HK-2 (cell line): ENCODE data around the gene ZFP36.
"Not testable (repeated sequence)": the region's sequence is repeated elsewhere in the genome, so short reads cannot be mapped to it uniquely, and the experiment has no call there.

Source experiments
- DNase-seq: peaks from one replicate; pipeline ENCODE4 v3.0.0-alpha.2; 2018; ENCODE audit not compliant: unreplicated experiment

Gene ZFP36

GRCh38 chr19:39406656-39407409, at the start of gene ZFP36:
TSS of gene ZFP36 (plus strand) at chr19:39406847. CDS start at chr19:39406905, 58 bp downstream.
- peak; percentile 92 for DNase-seq

- no peak for DNase-seq
Observed at GRCh38 chr19:39359026-39359425, 47.6 kb upstream of the ZFP36 start.

GRCh38 chr19:39360599-39360998, 46.0 kb upstream of the ZFP36 start:
- DNase-seq, result no peak

GRCh38 chr19:39362682-39363657, 43.7 kb upstream of the ZFP36 start:
- no peak for DNase-seq

GRCh38 chr19:39363901-39364457, 42.7 kb upstream of the ZFP36 start:
- DNase-seq, result no peak

- no peak for DNase-seq
Observed at GRCh38 chr19:39365531-39365930, 41.1 kb upstream of the ZFP36 start.

GRCh38 chr19:39369200-39369599, 37.4 kb upstream of the ZFP36 start:
- no peak for DNase-seq

- no peak for DNase-seq
Observed at GRCh38 chr19:39370735-39371134, 35.9 kb upstream of the ZFP36 start.

GRCh38 chr19:39372047-39372802, 34.4 kb upstream of the ZFP36 start:
- DNase-seq, result no peak

GRCh38 chr19:39372941-39373340, 33.7 kb upstream of the ZFP36 start:
- DNase-seq, result no peak

- DNase-seq, result no peak
Observed at GRCh38 chr19:39375929-39376328, 30.7 kb upstream of the ZFP36 start.

GRCh38 chr19:39377373-39378362, 29.0 kb upstream of the ZFP36 start:
- no peak for DNase-seq

- not testable (repeated sequence) for DNase-seq
Observed at GRCh38 chr19:39379366-39379765, 27.3 kb upstream of the ZFP36 start.

GRCh38 chr19:39379865-39380396, 26.7 kb upstream of the ZFP36 start:
- DNase-seq, result no peak

- DNase-seq, result no peak
Observed at GRCh38 chr19:39380521-39381502, 25.8 kb upstream of the ZFP36 start.

- no peak for DNase-seq
Observed at GRCh38 chr19:39381910-39382611, 24.6 kb upstream of the ZFP36 start.

GRCh38 chr19:39382991-39383828, 23.4 kb upstream of the ZFP36 start:
- no peak for DNase-seq
